Activated CD4-positive, alpha-beta T cell treated with anti-CD3 and anti-CD28 coated beads, Interleukin-10, Interleukin-2, amounts not matched to agents 100 ng/mL and 50 ng/mL, durations not matched to agents 16 hours and 8 hours (primary cell): Measurements from ENCODE around the gene TNIP3.
A peak's percentile ranks its signal among the peaks of the same experiment; 100 is the strongest.
"Not testable (repeated sequence)": the region's sequence is repeated elsewhere in the genome, so short reads cannot be mapped to it uniquely, and the experiment has no call there.

Source experiments
- DNase-seq: peaks from one replicate; pipeline ENCODE4 v3.0.0-alpha.2; 2020

The TNIP3 gene

GRCh38 chr4:121164291-121164690 is at the start of gene TNIP3:
Gene TNIP3 (minus strand): TSS chr4:121164321. CDS start chr4:121164125, 196 bp downstream.
- no peak for DNase-seq

- DNase-seq = no peak
These were observed 48.7 kb upstream of the TNIP3 start for GRCh38 chr4:121212806-121213205.

GRCh38 chr4:121209171-121209570 is 45.0 kb upstream of the TNIP3 start:
- no peak for DNase-seq

- DNase-seq = no peak
These were observed 44.3 kb upstream of the TNIP3 start for GRCh38 chr4:121208244-121209007.

GRCh38 chr4:121205777-121206176 is 41.7 kb upstream of the TNIP3 start:
- DNase-seq = not testable (repeated sequence)

GRCh38 chr4:121200795-121201472 is 36.8 kb upstream of the TNIP3 start:
- peak; percentile 32 for DNase-seq

GRCh38 chr4:121199742-121200561 is 35.8 kb upstream of the TNIP3 start:
- peak; percentile 76 for DNase-seq

GRCh38 chr4:121198251-121198650 is 34.1 kb upstream of the TNIP3 start:
- DNase-seq = no peak

GRCh38 chr4:121195649-121196048 is 31.5 kb upstream of the TNIP3 start:
- DNase-seq = no peak

- peak; percentile 85 for DNase-seq
These were observed 28.4 kb upstream of the TNIP3 start for GRCh38 chr4:121192480-121192879.

GRCh38 chr4:121192013-121192412 is 27.9 kb upstream of the TNIP3 start:
- no peak for DNase-seq

- peak; percentile 26 for DNase-seq
These were observed 27.2 kb upstream of the TNIP3 start for GRCh38 chr4:121191361-121191760.

- no peak for DNase-seq
These were observed 26.3 kb upstream of the TNIP3 start for GRCh38 chr4:121190389-121190788.

- peak; percentile 87 for DNase-seq
These were observed 25.4 kb upstream of the TNIP3 start for GRCh38 chr4:121189326-121190215.

GRCh38 chr4:121187206-121187605 is 23.1 kb upstream of the TNIP3 start:
- no peak for DNase-seq

- DNase-seq = no peak
These were observed 21.8 kb upstream of the TNIP3 start for GRCh38 chr4:121185960-121186359.

GRCh38 chr4:121183989-121184388 is 19.9 kb upstream of the TNIP3 start:
- no peak for DNase-seq

GRCh38 chr4:121183361-121183760 is 19.2 kb upstream of the TNIP3 start:
- no peak for DNase-seq

- peak; percentile 72 for DNase-seq
These were observed 18.2 kb upstream of the TNIP3 start for GRCh38 chr4:121182296-121182695.

- no peak for DNase-seq
These were observed 17.4 kb upstream of the TNIP3 start for GRCh38 chr4:121181493-121181892.

- peak; percentile 26 for DNase-seq
These were observed 16.4 kb upstream of the TNIP3 start for GRCh38 chr4:121180558-121180957.
